Measurements from ENCODE around the gene SARS1. TPM values are rescaled to one million over a fixed set of nuclear protein-coding genes. Genes with fewer than 3 reads are reported as not detected.

SARS1 gene
- total RNA-seq, 4 donors from 2014 or later = 83.2 to 158 (median 102) TPM

GRCh38 chr1:109181085-109181806 is 32.5 kb upstream of the SARS1 start:
- no peaks in the 10 kb centered on the region for H3K36me3 ChIP-seq
- no peak for DNase-seq
- no peaks in the 10 kb centered on the region for H3K9me3 ChIP-seq
- peaks cover 0 to 2% (median 0%) of the 10 kb centered on the region in 4 donors for H3K4me1 ChIP-seq
- no peaks in the 10 kb centered on the region for H3K27me3 ChIP-seq
- no peak overlapping the region for H3K4me3 ChIP-seq
- TF ChIP-seq POLR2A (IDR thresholded peaks at IDR 0.05) (no peak), CTCF (IDR thresholded peaks at IDR 0.05) (no peak)
- peak overlapping the region in 2 of 4 donors; percentile 28 to 75 for H3K27ac ChIP-seq

GRCh38 chr1:109181807-109182163 is 31.9 kb upstream of the SARS1 start:
- TF ChIP-seq POLR2A (IDR thresholded peaks at IDR 0.05) (no peak), CTCF (IDR thresholded peaks at IDR 0.05) (no peak)
- Histone ChIP-seq H3K4me3 (no peak overlapping the region), H3K9me3 (no peaks in the 10 kb centered on the region), H3K27me3 (no peaks in the 10 kb centered on the region), H3K4me1 (peaks cover 0 to 7% (median 0%) of the 10 kb centered on the region in 4 donors), H3K36me3 (no peaks in the 10 kb centered on the region), H3K27ac (peak overlapping the region in 1 of 4 donors; percentile 75)
- no peak for DNase-seq

GRCh38 chr1:109183058-109183738 is 30.5 kb upstream of the SARS1 start:
- DNase-seq = no peak
- Histone ChIP-seq H3K27me3 (no peaks in the 10 kb centered on the region), H3K4me3 (no peak overlapping the region), H3K36me3 (no peaks in the 10 kb centered on the region), H3K27ac (no peak overlapping the region), H3K4me1 (peaks cover 0 to 11% (median 0%) of the 10 kb centered on the region in 4 donors), H3K9me3 (no peaks in the 10 kb centered on the region)
- TF ChIP-seq POLR2A (IDR thresholded peaks at IDR 0.05) (no peak), CTCF (IDR thresholded peaks at IDR 0.05) (no peak)

- Histone ChIP-seq H3K36me3 (peaks cover 0 to 9% (median 0%) of the 10 kb centered on the region in 3 donors), H3K9me3 (no peaks in the 10 kb centered on the region), H3K27ac (no peak overlapping the region), H3K27me3 (no peaks in the 10 kb centered on the region), H3K4me3 (no peak overlapping the region), H3K4me1 (peaks cover 0 to 11% (median 0%) of the 10 kb centered on the region in 4 donors)
- DNase-seq = no peak
- no peak for TF ChIP-seq POLR2A (IDR thresholded peaks at IDR 0.05)
- TF ChIP-seq CTCF (IDR thresholded peaks at IDR 0.05) = no peak
These were observed 29.0 kb upstream of the SARS1 start for GRCh38 chr1:109184687-109185086.

- H3K4me1 ChIP-seq = peaks cover 0 to 11% (median 0%) of the 10 kb centered on the region in 4 donors
These were observed 28.4 kb upstream of the SARS1 start for GRCh38 chr1:109185357-109185756.

More at GRCh38 chr1:109185357-109185756, 28.4 kb upstream of the SARS1 start:
- no peak for DNase-seq
- Histone ChIP-seq H3K36me3 (peaks cover 0 to 9% (median 0%) of the 10 kb centered on the region in 3 donors), H3K27me3 (no peaks in the 10 kb centered on the region), H3K4me3 (no peak overlapping the region), H3K27ac (peak overlapping the region in 1 of 4 donors; percentile 0), H3K9me3 (no peaks in the 10 kb centered on the region)
- TF ChIP-seq CTCF (IDR thresholded peaks at IDR 0.05) = no peak
- no peak for TF ChIP-seq POLR2A (IDR thresholded peaks at IDR 0.05)

All from Peyer's patch (tissue), 4 donors.